Adrenal gland (tissue), 12 donors: ENCODE measurements around the gene FANCG. TPM values are rescaled to one million over a fixed set of nuclear protein-coding genes. Genes with fewer than 3 reads are reported as not detected.

ENCODE experiments used
- DNase-seq, 7 donors: peaks; one replicate each; pipeline ENCODE4 v3.0.0-alpha.2; 2019 to 2020
- H3K27ac ChIP-seq, 5 donors: fragments of 200-600 bp; sonication (generic) in 4 of 5; 1 replicate in 3 of 5; 2 replicates in 2 of 5; pipeline versions ENCODE4 v1.5.1 to v1.8.0; 2016 to 2020; ENCODE audit warnings: mild to moderate bottlenecking in 1 of 5
- H3K27me3 ChIP-seq: fragments of 200-600 bp; 2 replicates; pipeline ENCODE4 v1.8.0; 2021
- H3K36me3 ChIP-seq, 2 donors: fragments of 200-600 bp; replicated peaks in 1 of 2; 1 replicate in 1 of 2; 2 replicates in 1 of 2; pipeline versions ENCODE4 v1.5.1 to v1.8.0; 2018 to 2022
- H3K4me1 ChIP-seq, 2 donors: fragments of 200-600 bp; replicated peaks in 1 of 2; 1 replicate in 1 of 2; 2 replicates in 1 of 2; pipeline versions ENCODE4 v1.5.1 to v1.8.0; 2018 to 2021
- H3K4me3 ChIP-seq, 4 donors: fragments of 200-600 bp; sonication (generic) in 3 of 4; one replicate each; pipeline ENCODE4 v1.5.1; 2016 to 2018
- H3K9me3 ChIP-seq, 3 donors: fragments of 200-600 bp; sonication (generic) in 1 of 3; replicated peaks in 1 of 3; 1 replicate in 2 of 3; 2 replicates in 1 of 3; pipeline versions ENCODE4 v1.5.1 to v1.8.0; 2016 to 2021
- POLR2A ChIP-seq, 2 donors: fragments of 450-650 bp; IDR thresholded peaks; one replicate each; pipeline ENCODE4 v1.6.1; 2017; ENCODE audit warnings: antibody characterized with exemption in 2 of 2, mild to moderate bottlenecking in 2 of 2, moderate library complexity in 1 of 2
- WGBS, 4 donors: extraction: QIAGEN DNeasy Blood & Tissue Kit in 2 of 4; methylation state at CpG; one replicate each; pipeline versions ENCODE4 v1.1.5 to v1.1.7; 2013 to 2017; 5-methylcytosine and 5-hydroxymethylcytosine counted together
- intact Hi-C, 2 donors: fragments of 100-400 bp; cut with DNase I; formaldehyde crosslinking; loops; one replicate each; pipeline versions ENCODE4 v1.14.1 to v1.15.0; 2022 to 2023
- polyA plus RNA-seq, 3 donors: library from polyadenylated mRNA; stranded (reverse); fragments of 200-250 nt in 2 of 3; fragments of 350-450 nt in 1 of 3; fragmentation: Illumina TruSeq in 1 of 3; extraction: RNeasy Lipid Tissue Mini Kit (QIAGEN cat#74804) in 1 of 3; gene quantifications; one replicate each; pipeline ENCODE4 v1.2.3, GENCODE V29; 2013 to 2014
- total RNA-seq, 9 donors: library from RNA; depleted of rRNA in 4 of 9; stranded (reverse); fragments of >200 nt in 4 of 9; fragments of 120-200 nt in 1 of 9; fragmentation: NEBNext Ultra II Directional in 1 of 9; extraction: Animal tissue kit (Norgen Biotek cat#: 25700) in 1 of 9; gene quantifications; one replicate each; pipeline versions ENCODE4 v1.1.0 to v1.2.4, GENCODE V29; 2013 to 2023
- TF ChIP-seq, protein P1 (sequence below), 6 experiments: fragments of 450-650 bp in 4 of 6; fragments of 200-600 bp in 2 of 6; sonication (generic) in 1 of 6; IDR thresholded peaks; 1 replicate in 5 of 6; 2 replicates in 1 of 6; pipeline versions ENCODE4 v1.5.1 to v1.8.0; 2016 to 2021; ENCODE audit warnings: antibody characterized with exemption in 6 of 6, mild to moderate bottlenecking in 2 of 6, moderate library complexity in 1 of 6
- donor health status: healthy with polysubstance abuse.
- donor health status: Bipolar disorder and iron deficiency.
- donor health status: DM: yes; HTN: yes; CAD: no.
- donor health status: DM: no; HTN: no; CAD: no.
- donor health status: DM: no; HTN: no; CAD: no.
- donor health status: DM: yes; HTN: yes; CAD: no.

The FANCG gene
- total and polyA plus RNA-seq, 12 donors: 5.5 to 31.2 (median 13.4) TPM

DNA sequence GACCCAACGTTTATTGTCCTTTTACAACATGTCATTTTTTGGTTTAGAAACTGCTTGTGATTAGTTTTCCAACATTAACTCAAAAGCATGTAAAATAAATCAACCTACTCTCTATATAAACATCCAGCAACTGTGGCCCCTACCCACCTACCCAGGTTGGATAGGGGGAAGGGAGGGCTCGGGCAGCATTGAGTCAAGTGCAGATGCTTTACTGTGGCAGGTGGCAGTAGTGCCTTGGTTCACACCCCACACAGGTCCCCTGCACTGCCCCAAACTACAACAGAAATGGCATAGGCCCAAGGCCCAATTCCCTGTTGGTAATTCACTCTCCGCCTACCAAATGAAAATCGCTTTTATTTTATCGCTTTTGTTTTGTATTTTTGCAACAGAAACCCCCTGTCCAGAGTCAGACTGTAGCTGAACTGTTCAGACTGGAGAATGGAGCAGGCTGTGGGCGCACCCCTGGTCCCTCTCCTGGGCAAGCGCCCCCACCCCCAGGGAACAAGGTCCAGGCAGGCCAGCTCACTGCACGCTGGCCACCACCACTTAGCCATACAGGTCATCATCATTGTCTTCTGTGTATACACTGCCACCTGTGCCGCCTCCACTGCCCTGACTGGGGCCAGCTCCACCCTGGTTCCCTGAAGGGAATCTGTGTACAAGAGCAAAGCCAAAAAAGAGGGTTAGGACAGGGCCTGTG lies 23.0 kb downstream of the FANCG start:
- TF ChIP-seq POLR2A (IDR thresholded peaks at IDR 0.05): no peak
- TF ChIP-seq, protein P1, sequence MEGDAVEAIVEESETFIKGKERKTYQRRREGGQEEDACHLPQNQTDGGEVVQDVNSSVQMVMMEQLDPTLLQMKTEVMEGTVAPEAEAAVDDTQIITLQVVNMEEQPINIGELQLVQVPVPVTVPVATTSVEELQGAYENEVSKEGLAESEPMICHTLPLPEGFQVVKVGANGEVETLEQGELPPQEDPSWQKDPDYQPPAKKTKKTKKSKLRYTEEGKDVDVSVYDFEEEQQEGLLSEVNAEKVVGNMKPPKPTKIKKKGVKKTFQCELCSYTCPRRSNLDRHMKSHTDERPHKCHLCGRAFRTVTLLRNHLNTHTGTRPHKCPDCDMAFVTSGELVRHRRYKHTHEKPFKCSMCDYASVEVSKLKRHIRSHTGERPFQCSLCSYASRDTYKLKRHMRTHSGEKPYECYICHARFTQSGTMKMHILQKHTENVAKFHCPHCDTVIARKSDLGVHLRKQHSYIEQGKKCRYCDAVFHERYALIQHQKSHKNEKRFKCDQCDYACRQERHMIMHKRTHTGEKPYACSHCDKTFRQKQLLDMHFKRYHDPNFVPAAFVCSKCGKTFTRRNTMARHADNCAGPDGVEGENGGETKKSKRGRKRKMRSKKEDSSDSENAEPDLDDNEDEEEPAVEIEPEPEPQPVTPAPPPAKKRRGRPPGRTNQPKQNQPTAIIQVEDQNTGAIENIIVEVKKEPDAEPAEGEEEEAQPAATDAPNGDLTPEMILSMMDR (IDR thresholded peaks at IDR 0.05): no peak
- H3K4me1 ChIP-seq: no peaks in the 10 kb centered on the region
- H3K27ac ChIP-seq: no peak overlapping the region
- no peak overlapping the region for H3K4me3 ChIP-seq
- H3K9me3 ChIP-seq: no peaks in the 10 kb centered on the region
- peaks cover 0 to 85% of the 10 kb centered on the region in 2 donors for H3K36me3 ChIP-seq
- no peaks in the 10 kb centered on the region for H3K27me3 ChIP-seq
- intact Hi-C loops: no loop called here
- WGBS, 4 donors: 91 to 94% (median 93%) methylated on average over 9 of the region's 9 CpGs
- no peak for DNase-seq

DNA sequence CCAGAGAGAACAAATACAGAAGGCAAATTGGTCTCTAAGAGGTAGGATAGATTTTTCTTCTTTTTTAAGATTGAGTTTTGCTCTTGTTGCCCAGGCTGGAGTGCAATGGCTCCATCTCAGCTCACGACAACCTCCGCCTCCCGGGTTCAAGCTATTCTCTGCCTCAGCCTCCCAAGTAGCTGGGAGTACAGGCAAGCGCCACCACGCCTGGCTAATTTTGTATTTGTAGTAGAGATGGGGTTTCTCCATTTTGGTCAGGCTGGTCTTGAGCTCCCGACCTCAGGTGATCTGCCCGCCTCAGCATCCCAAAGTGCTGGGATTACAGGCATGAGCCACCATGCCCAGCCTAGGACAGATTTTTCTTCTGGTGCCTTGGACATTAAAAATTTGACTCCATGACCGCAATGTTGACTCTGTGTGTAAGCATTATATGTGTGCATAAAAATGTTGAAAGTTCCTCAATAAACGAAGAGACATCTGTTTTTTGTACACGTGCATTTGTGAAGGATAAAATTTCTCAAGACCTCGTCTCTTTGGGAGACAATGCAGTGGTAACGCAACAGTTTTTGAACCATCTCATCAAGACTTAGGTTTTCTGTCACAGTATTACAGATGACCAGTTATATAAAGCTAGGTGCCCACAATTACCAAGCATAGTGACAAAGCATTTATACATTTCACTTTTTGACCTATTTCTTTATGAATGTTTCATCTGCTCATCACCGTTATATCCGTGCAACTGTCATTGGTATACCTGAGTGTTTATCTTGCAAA lies 24.7 kb downstream of the FANCG start:
- DNase-seq: no peak
- H3K9me3 ChIP-seq: no peaks in the 10 kb centered on the region
- no peaks in the 10 kb centered on the region for H3K4me1 ChIP-seq
- H3K36me3 ChIP-seq: peaks cover 0 to 80% of the 10 kb centered on the region in 2 donors
- no peaks in the 10 kb centered on the region for H3K27me3 ChIP-seq
- H3K27ac ChIP-seq: no peak overlapping the region
- intact Hi-C loops: no loop called here
- H3K4me3 ChIP-seq: no peak overlapping the region
- TF ChIP-seq, protein P1 (IDR thresholded peaks at IDR 0.05): no peak
- no peak for TF ChIP-seq POLR2A (IDR thresholded peaks at IDR 0.05)
- WGBS, 4 donors: 94 to 97% (median 95%) methylated on average over 14 of the region's 14 CpGs

DNA sequence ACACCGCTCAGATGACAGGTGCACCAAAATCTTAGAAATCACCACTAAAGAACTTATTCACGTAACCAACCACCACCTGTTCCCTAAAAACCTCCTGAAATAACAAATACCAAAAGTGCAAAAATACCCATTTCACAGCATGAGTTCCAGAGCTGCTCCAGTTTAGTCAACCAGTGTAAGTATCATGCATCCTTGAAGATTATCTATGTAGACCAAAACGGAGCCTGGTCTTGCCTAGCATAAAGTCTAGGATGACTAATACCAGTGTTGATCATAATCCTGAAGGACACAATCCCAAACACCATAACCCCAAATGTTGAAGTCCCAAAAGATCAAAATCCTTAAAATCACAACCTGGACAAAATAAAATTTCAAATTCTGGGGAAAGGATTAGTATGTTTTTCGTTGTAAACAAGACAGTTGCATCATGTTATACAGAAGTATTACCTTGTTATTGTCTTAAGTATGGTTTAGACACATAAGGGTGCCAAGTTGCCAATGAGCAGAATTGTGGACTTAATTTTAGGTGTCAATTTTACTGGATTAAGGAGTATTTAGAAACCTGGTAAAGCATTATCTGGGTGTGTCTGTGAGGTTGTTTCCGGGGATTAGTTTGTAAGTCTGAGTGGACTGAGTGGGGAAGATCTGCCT lies 25.4 kb downstream of the FANCG start:
- intact Hi-C loops: no loop called here
- 51 to 75% (median 62%) methylated on average over 5 of the region's 5 CpGs for WGBS, 4 donors

More for the DNA sequence above, 25.4 kb downstream of the FANCG start:
- Histone ChIP-seq H3K9me3 (no peaks in the 10 kb centered on the region), H3K4me1 (no peaks in the 10 kb centered on the region), H3K36me3 (peaks cover 0 to 79% of the 10 kb centered on the region in 2 donors), H3K27me3 (no peaks in the 10 kb centered on the region), H3K27ac (no peak overlapping the region), H3K4me3 (no peak overlapping the region)
- no peak for DNase-seq
- no peak for TF ChIP-seq POLR2A (IDR thresholded peaks at IDR 0.05)
- TF ChIP-seq, protein P1 (IDR thresholded peaks at IDR 0.05): no peak
